ENCODE measurements around the gene SF3B4.
"Not testable (repeated sequence)": the region's sequence is repeated elsewhere in the genome, so short reads cannot be mapped to it uniquely, and the experiment has no call there.

SF3B4 gene

GRCh38 chr1:149887456-149888246 is 40.0 kb downstream of the SF3B4 start:
- DNase-seq: peak; percentile 91

- peak; percentile 36 for DNase-seq
Observed at GRCh38 chr1:149887196-149887455, 40.5 kb downstream of the SF3B4 start.

- DNase-seq: peak; percentile 96
Observed at GRCh38 chr1:149886396-149887195, 41.0 kb downstream of the SF3B4 start.

GRCh38 chr1:149886121-149886395 is 41.5 kb downstream of the SF3B4 start:
- DNase-seq: not testable (repeated sequence)

GRCh38 chr1:149885339-149886120 is 42.1 kb downstream of the SF3B4 start:
- DNase-seq: peak; percentile 88

GRCh38 chr1:149884433-149885338 is 42.9 kb downstream of the SF3B4 start:
- peak; percentile 14 for DNase-seq

GRCh38 chr1:149883598-149884247 is 43.9 kb downstream of the SF3B4 start:
- DNase-seq: no peak

GRCh38 chr1:149881876-149882275 is 45.7 kb downstream of the SF3B4 start:
- DNase-seq: no peak

GRCh38 chr1:149879556-149879955 is 48.0 kb downstream of the SF3B4 start:
- no peak for DNase-seq

- DNase-seq: no peak
Observed at GRCh38 chr1:149877211-149877946, 50.2 kb downstream of the SF3B4 start.

All from NCI-H2107 (cell line).